Stimulated activated CD8-positive, alpha-beta memory T cell treated with anti-CD3 and anti-CD28 coated beads, Interleukin-7, amount 100 ng/mL, for 48 hours (primary cell): ENCODE measurements around the gene MARK1.
"Not testable (repeated sequence)": the region's sequence is repeated elsewhere in the genome, so short reads cannot be mapped to it uniquely, and the experiment has no call there.

ENCODE experiments used
- DNase-seq, 2 donors: peaks; one replicate each; pipeline ENCODE4 v3.0.0-alpha.2; 2020; ENCODE audit warnings: low read depth in 1 of 2; ENCODE audit errors: extremely low read depth in 1 of 2

MARK1 gene

GRCh38 chr1:220605651-220606050 is 77.7 kb downstream of the MARK1 start:
- DNase-seq, result not testable (repeated sequence)

GRCh38 chr1:220611100-220611499 is 83.2 kb downstream of the MARK1 start:
- DNase-seq, result not testable (repeated sequence)

GRCh38 chr1:220616836-220617235 is 88.9 kb downstream of the MARK1 start:
- DNase-seq, result no peak

- DNase-seq, result no peak
Observed at GRCh38 chr1:220628431-220628830, 100.5 kb downstream of the MARK1 start.

GRCh38 chr1:220631238-220631815 is 103.4 kb downstream of the MARK1 start:
- DNase-seq, result no peak

GRCh38 chr1:220637759-220638158 is 109.8 kb downstream of the MARK1 start:
- DNase-seq, result no peak

GRCh38 chr1:220642285-220642684 is 114.3 kb downstream of the MARK1 start:
- no peak for DNase-seq

- no peak for DNase-seq
Observed at GRCh38 chr1:220652995-220653394, 125.1 kb downstream of the MARK1 start.

GRCh38 chr1:220655509-220655908 is 127.6 kb downstream of the MARK1 start:
- no peak for DNase-seq

GRCh38 chr1:220655961-220656740 is 128.2 kb downstream of the MARK1 start:
- no peak for DNase-seq

- no peak for DNase-seq
Observed at GRCh38 chr1:220666349-220666748, 138.4 kb downstream of the MARK1 start.

- no peak for DNase-seq
Observed at GRCh38 chr1:220669005-220669404, 141.1 kb downstream of the MARK1 start.

GRCh38 chr1:220670365-220670764 is 142.4 kb downstream of the MARK1 start:
- no peak for DNase-seq

- no peak for DNase-seq
Observed at GRCh38 chr1:220673921-220674320, 146.0 kb downstream of the MARK1 start.

- no peak for DNase-seq
Observed at GRCh38 chr1:220677251-220677650, 149.3 kb downstream of the MARK1 start.

GRCh38 chr1:220680085-220680687 is 152.2 kb downstream of the MARK1 start:
- no peak for DNase-seq

- no peak for DNase-seq
Observed at GRCh38 chr1:220681220-220681880, 153.4 kb downstream of the MARK1 start.

GRCh38 chr1:220682901-220683576 is 155.1 kb downstream of the MARK1 start:
- DNase-seq, result no peak

- DNase-seq, result not testable (repeated sequence)
Observed at GRCh38 chr1:220683716-220684115, 155.8 kb downstream of the MARK1 start.

GRCh38 chr1:220684890-220685289 is 157.0 kb downstream of the MARK1 start:
- no peak for DNase-seq

- DNase-seq, result no peak
Observed at GRCh38 chr1:220685879-220686278, 157.9 kb downstream of the MARK1 start.
